Endothelial cell of hepatic sinusoid (primary cell): ENCODE data around the gene COL9A2.

Source experiments
- in situ Hi-C: cut with HindIII; loops from 2 replicates; pipeline ENCODE4 v1.10.0; 2017; ENCODE audit warnings: low sequenced_read_pairs

The COL9A2 gene

DNA sequence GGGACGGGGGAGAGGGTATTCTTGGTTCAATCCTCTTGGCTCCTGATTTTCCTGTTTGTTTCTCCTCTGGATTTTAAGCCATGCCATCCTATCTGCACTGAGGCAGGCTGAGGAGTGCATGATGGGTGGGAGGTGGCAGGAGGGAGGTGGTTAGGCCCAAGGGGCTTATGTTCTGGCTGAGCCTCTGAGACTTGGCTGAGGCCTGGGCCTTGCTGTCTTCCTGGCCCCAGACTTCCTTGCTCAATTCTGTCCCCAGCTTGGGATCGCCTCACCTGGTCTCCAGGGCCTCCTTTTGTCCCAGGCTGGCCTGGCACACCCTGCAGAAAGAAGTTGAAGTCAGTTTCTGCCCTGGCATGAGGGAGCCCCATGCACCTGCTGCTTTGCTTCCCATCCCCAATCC lies 11.2 kb downstream of the COL9A2 start:
- in situ Hi-C loops: no loop called here

- in situ Hi-C loops: no loop called here
Observed at GRCh38 chr1:40305451-40305850, 11.6 kb downstream of the COL9A2 start.

GRCh38 chr1:40303790-40304189 lies 13.3 kb downstream of the COL9A2 start:
- in situ Hi-C loops: no loop called here

DNA sequence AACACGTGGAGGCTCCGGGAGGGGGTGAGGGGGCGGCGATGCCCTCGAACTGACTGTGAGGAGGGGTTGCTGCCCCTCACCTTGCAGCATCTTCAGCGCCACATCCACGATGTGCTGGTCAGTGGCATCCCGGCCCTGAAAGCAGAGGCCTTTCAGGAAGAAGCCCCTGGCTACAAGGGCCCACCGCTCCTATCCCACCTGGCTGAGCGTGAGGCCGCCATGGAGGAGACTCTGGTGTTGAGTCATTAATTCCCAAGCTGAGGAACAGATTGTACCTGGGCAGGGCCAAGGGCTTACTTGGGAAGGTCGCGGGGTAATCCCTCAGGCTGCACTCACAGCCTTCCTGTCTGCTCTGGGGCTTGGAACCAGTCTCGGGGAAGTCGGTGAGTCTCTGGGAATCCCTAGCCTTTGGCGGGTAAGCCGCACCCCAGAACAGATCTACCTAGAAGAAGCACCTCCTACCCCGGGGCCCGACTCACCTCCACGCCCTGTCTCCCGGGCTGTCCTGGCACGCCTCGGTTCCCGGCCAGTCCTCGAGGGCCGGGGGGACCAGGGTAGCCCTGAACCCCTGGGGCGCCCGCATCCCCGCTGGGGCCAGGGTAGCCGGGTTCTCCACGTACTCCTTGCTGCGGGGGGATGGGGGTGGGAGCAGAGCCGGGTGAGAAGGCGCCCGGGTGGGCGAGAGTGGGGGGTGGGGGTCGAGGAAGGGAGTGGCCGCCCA lies 13.9 kb downstream of the COL9A2 start:
- in situ Hi-C loops: no loop called here

GRCh38 chr1:40302475-40302874 lies 14.6 kb downstream of the COL9A2 start:
- in situ Hi-C loops: no loop called here

DNA sequence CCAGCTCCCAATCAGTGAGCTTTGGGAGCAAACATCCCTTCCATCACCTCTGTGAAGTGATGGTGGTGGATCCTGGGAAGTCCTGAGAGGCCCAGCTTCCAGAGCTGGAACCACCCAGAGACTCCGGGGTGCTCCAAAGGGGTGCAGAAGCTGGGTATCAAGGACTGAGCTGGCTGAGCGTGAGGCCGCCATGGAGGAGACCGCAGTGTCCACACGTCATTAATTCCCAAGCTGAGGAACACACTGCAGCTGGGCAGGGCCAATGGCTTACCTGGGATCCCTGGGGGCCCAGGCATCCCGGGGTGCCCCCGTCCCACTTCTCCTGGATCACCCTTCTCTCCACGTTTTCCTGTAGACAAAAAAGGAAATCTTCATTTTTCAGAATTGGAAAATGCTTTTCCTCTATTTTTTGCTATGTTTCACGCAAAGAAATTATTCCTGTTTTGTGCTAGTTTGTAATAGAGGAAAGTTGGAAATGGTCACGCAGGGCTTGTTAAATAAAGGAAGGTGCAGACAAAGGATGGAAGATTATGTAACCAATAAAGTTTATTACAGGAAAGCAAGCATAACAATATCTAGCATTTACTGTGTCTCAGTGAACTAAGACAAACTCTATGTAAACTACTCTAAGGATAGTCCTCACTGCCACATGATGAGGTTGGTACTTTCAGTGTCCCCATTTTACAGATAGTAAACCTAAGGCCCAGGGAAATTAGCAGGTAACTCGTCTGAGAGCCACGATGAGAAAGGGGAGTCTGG lies 15.4 kb downstream of the COL9A2 start:
- in situ Hi-C loops: no loop called here

- in situ Hi-C loops: no loop called here
Observed at GRCh38 chr1:40301066-40301465, 16.0 kb downstream of the COL9A2 start.

- in situ Hi-C loops: no loop called here
Observed at GRCh38 chr1:40300651-40301050, 16.4 kb downstream of the COL9A2 start.

GRCh38 chr1:40300249-40300567 lies 16.9 kb downstream of the COL9A2 start:
- in situ Hi-C loops: no loop called here

DNA sequence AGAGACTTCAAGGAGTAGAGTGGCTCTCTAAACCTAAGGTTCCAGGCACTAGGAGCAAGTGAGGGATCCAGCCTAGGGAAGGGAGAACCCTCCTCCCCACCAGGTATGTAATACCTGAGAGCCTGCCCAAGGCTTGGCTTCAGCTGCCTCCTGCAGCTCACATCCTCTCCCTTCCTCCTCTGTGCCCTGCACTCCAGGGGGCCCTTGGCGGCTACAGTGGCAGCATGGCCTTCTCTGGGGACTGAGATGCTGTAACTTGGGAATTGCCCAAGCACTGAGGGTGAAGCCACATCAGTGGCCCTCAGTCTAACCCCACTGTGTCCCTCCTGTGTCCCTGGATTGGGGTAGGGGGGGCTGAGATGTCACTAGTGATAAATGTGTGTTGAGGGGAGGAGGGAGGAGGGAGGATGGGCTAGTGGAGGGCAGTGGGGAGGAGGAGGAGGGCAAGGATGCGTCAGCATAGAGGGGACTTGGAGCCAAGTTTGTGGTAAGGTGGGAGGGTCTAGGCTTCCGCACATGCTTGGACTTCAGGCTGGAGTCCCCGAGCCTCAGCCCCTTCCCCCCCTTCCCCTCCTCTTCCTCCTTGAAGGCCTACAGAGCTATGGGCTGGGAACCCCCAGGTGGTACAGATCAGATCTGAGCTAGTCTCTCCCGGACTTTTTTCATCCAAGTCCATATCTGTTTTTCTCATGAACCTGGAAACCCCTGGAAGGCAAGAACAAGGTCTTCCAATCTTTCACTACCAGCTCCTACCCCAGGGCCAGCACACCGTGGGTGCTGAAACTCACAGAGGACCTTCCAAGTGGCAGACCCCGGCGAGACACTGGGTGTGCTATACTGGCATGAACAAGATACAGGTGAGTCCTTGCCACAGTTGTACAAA lies 17.5 kb downstream of the COL9A2 start:
- in situ Hi-C loops: loop anchor here (10.0 kb wide), 1 partner anchor 65 kb away; no protein-coding TSS in a partner anchor

GRCh38 chr1:40291293-40291692 lies 25.8 kb downstream of the COL9A2 start:
- in situ Hi-C loops: loop anchor here (5.0 to 10.0 kb wide), 3 partner anchors 49 to 104 kb away; no protein-coding TSS in a partner anchor

DNA sequence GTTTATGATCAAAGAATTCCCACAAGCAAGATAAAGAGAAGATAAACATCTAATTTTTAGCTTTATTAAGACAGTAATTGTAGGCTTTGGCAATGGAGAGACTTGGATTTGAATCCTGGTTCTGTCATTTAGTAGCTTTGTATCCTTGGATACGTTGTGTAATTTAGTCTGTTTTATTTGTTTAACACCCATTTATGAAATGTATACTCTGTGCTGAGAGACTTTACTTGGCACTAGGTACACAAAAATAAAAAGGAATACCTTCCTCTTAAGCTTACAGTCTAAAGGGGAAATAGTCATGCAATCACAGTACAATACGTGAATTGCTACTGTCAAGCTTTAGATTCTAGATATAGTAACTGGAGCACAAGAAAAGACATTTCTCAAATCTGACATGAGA lies 35.2 kb downstream of the COL9A2 start:
- in situ Hi-C loops: no loop called here

- in situ Hi-C loops: loop anchor here (10.0 kb wide), 1 partner anchor 119 kb away; no protein-coding TSS in a partner anchor
Observed at GRCh38 chr1:40276122-40276521, 41.0 kb downstream of the COL9A2 start.

GRCh38 chr1:40274331-40274730 lies 42.8 kb downstream of the COL9A2 start:
- in situ Hi-C loops: loop anchor here (10.0 kb wide), 1 partner anchor 120 kb away; no protein-coding TSS in a partner anchor

GRCh38 chr1:40273547-40274166 lies 43.4 kb downstream of the COL9A2 start:
- in situ Hi-C loops: loop anchor here (10.0 kb wide), 1 partner anchor 121 kb away; no protein-coding TSS in a partner anchor

DNA sequence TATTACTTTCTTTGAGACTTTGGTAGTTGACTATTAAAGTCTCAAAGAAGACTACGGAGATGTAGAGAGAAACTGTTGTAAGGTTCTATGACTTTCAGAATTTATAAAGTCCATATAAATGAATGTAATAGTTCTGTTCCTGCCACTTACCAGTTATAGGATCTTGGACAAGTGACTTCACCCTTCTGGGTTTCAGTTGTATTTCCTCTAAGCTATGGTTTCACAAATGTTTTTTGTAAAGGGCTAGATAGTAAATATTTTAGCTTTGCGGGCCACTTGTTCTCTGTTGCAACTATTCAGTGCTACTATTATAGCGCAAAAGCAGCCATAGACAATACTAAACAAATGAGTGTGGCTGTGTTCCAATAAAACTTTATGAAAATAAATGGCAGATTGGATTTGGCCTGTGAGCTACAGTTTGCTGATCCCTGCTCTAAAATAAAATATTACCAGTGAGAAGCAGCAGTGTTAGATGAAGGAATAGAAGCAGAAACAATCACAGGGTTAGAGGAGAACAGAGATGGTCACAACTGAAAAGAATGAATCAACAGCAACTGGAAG lies 44.4 kb downstream of the COL9A2 start:
- in situ Hi-C loops: loop anchor here (10.0 kb wide), 1 partner anchor 122 kb away; no protein-coding TSS in a partner anchor

- in situ Hi-C loops: loop anchor here (10.0 kb wide), 1 partner anchor 125 kb away; no protein-coding TSS in a partner anchor
Observed at GRCh38 chr1:40270152-40270834, 46.8 kb downstream of the COL9A2 start.

GRCh38 chr1:40268211-40268610 lies 48.9 kb downstream of the COL9A2 start:
- in situ Hi-C loops: no loop called here

DNA sequence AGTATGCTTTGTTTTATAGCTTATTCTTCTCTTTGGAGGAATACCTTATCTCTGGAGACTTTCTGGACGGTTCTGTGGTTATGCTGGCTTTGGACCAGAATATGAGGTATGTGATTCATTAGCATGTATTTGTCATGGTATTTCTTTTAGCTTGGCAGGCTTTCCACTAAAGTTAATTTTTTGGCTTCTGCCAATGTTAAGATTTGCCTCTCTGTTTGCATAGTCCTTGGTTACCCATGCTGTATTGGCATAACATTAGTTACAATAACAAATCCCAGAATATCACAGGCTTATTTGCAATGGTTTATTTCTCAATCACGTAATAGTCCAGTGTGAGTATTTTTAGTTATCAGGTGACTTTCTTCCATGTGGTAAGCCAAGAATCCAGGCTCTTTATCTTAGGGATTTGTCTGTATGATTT lies 49.3 kb downstream of the COL9A2 start:
- in situ Hi-C loops: no loop called here
